Stimulated activated CD8-positive, alpha-beta memory T cell treated with anti-CD3 and anti-CD28 coated beads, Interleukin-15, amount 100 ng/mL, for 4 hours (primary cell): ENCODE results near the gene TAB2.
"Not testable (repeated sequence)": the region's sequence is repeated elsewhere in the genome, so short reads cannot be mapped to it uniquely, and the experiment has no call there.

Experiments
- DNase-seq, 2 donors: peaks; one replicate each; pipeline ENCODE4 v3.0.0-alpha.2; 2020; ENCODE audit warnings: low read depth in 2 of 2

Gene TAB2

DNA sequence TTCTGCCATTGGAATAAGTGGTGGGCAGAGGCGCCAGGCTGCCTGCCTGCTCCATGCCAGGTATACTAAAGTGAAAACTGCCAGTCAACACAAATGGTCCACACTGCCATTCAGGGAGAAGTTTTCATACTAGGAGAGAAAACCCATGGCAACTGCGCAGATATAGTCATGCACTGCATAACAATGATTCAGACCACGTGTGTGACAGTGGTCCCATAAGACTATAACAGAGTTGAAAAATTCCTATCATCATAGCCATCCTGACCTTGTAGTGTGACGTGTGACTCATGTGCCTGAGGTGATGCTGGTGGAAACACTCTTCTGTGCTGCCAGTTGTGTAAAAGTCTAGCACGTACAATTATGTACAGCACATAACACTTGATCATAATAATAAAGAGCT lies 142.2 kb downstream of the TAB2 start:
- no peak for DNase-seq

DNA sequence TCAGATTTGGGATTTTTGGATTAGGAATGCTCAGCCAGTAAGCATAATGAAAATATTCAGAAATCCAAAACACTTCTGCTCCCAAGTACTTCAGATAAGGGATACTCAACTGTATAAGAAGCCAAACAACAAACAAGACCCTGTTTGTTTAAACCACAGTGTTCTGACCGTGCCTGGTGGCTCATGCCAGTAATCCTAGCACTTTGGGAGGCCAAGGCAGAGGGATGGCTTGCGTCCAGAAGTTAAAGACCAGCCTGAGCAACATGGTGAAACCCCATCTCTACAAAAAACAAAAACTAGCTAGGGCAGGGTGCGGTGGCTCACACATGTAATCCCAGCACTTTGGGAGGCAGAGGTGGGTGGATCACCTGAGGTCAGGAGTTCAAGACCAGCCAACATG lies 142.7 kb downstream of the TAB2 start:
- DNase-seq = not testable (repeated sequence)
